IPS-15b (cell line): ENCODE measurements around the gene ELF1.
"Not testable (repeated sequence)": the region's sequence is repeated elsewhere in the genome, so short reads cannot be mapped to it uniquely, and the experiment has no call there.

Experiments
- H3K27me3 ChIP-seq: one replicate; pipeline ENCODE4 v1.6.1; 2013; ENCODE audit warnings: low read length; ENCODE audit not compliant: control insufficient read depth, insufficient read depth
- H3K36me3 ChIP-seq: one replicate; pipeline ENCODE4 v1.6.1; 2013; ENCODE audit warnings: low read length; ENCODE audit not compliant: control insufficient read depth, insufficient read depth
- H3K4me1 ChIP-seq: one replicate; pipeline ENCODE4 v1.6.1; 2013; ENCODE audit warnings: mild to moderate bottlenecking, low read length; ENCODE audit not compliant: control insufficient read depth, insufficient read depth
- H3K4me3 ChIP-seq: one replicate; pipeline ENCODE4 v1.5.1; 2013; ENCODE audit warnings: low read depth, low read length
- H3K9ac ChIP-seq: one replicate; pipeline ENCODE4 v1.6.1; 2013; ENCODE audit warnings: low read depth, mild to moderate bottlenecking, low read length
- H3K9me3 ChIP-seq: one replicate; pipeline ENCODE4 v1.6.1; 2013; ENCODE audit warnings: mild to moderate bottlenecking, low read length; ENCODE audit not compliant: control insufficient read depth, insufficient read depth

Gene ELF1

DNA sequence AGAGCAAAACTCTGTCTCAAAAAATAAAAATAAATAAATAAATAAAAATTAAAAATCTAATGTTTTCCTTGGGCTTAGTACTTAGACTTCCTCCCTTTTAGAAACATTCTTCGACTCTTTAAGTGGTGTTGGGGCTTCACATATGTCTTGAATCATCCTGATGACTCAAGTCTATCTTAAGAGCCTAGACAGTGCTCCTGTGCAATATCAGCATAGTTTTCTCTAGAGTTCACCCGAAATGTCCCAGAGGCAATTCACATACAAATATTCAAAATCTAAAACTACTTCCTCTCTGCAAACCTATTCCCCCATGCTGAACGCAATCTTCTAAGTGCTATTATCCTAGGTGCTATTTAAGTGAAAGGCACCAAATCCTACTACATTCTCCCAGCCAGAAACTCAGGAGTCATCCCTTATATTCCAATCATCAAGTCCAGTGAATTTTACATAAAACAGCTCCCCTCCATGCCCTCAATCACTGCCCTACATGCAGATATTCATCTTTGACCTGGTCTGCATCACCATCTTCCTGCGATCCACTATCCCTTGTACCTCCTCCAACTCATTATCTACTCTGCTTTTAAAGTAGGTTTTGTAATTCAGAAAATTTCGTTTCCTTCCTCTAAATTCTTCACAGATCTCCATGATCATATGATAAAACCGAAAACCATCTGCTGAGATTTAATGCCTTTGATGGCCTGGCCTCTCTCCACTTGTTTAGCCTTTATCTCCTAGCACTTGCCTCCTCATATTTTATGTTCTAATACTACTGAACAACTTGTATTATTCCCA lies 102.7 kb downstream of the ELF1 start:
- H3K9me3 ChIP-seq = no peaks in the 10 kb centered on the region
- no peaks in the 10 kb centered on the region for H3K36me3 ChIP-seq
- no peak overlapping the region for H3K4me3 ChIP-seq
- no peak overlapping the region for H3K9ac ChIP-seq
- H3K4me1 ChIP-seq = no peaks in the 10 kb centered on the region
- no peaks in the 10 kb centered on the region for H3K27me3 ChIP-seq

GRCh38 chr13:40914863-40915262 lies 104.3 kb downstream of the ELF1 start:
- H3K9me3 ChIP-seq, H3K27me3 ChIP-seq, H3K4me3 ChIP-seq, H3K9ac ChIP-seq, H3K4me1 ChIP-seq, H3K36me3 ChIP-seq: not testable (repeated sequence)

- no peak overlapping the region for H3K9ac ChIP-seq
- H3K36me3 ChIP-seq = no peaks in the 10 kb centered on the region
- H3K4me1 ChIP-seq = no peaks in the 10 kb centered on the region
- H3K4me3 ChIP-seq = no peak overlapping the region
- H3K9me3 ChIP-seq = no peaks in the 10 kb centered on the region
- no peaks in the 10 kb centered on the region for H3K27me3 ChIP-seq
These were observed 107.8 kb downstream of the ELF1 start for GRCh38 chr13:40911341-40911740.

GRCh38 chr13:40910324-40911050 lies 108.6 kb downstream of the ELF1 start:
- Histone ChIP-seq H3K36me3 (no peaks in the 10 kb centered on the region), H3K9ac (no peak overlapping the region), H3K9me3 (no peaks in the 10 kb centered on the region), H3K4me1 (no peaks in the 10 kb centered on the region), H3K4me3 (no peak overlapping the region), H3K27me3 (no peaks in the 10 kb centered on the region)

- not testable (repeated sequence) for H3K9me3 ChIP-seq, H3K27me3 ChIP-seq, H3K4me1 ChIP-seq
These were observed 109.4 kb downstream of the ELF1 start for GRCh38 chr13:40909541-40910200.

DNA sequence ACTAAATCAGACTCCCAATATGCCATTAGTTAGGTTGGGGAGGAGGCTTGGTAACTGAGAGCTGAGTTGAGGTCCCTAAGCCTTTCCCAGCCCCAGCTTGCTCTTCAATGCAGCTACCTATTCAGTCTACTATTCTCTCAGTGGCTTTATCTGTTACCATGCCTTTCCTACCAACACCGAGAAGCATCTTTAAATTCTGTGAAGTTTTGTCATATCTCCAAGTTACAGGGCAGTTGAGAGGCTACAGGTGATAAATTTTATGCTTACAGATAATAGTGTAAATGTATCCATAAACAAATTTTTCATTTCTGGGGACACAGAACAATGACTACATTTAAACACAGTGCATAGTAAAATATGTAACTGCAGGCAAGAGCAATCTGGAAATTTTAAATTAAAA lies 110.6 kb downstream of the ELF1 start:
- no peaks in the 10 kb centered on the region for H3K27me3 ChIP-seq
- no peaks in the 10 kb centered on the region for H3K36me3 ChIP-seq

More at GRCh38 chr13:40909541-40910200, 109.4 kb downstream of the ELF1 start:
- not testable (repeated sequence) for H3K4me3 ChIP-seq, H3K36me3 ChIP-seq, H3K9ac ChIP-seq

GRCh38 chr13:40901032-40901431 lies 118.1 kb downstream of the ELF1 start:
- H3K4me3 ChIP-seq, H3K9me3 ChIP-seq, H3K9ac ChIP-seq, H3K36me3 ChIP-seq, H3K27me3 ChIP-seq, H3K4me1 ChIP-seq: not testable (repeated sequence)

More for the DNA sequence above, 110.6 kb downstream of the ELF1 start:
- no peak overlapping the region for H3K4me3 ChIP-seq
- no peaks in the 10 kb centered on the region for H3K4me1 ChIP-seq
- no peaks in the 10 kb centered on the region for H3K9me3 ChIP-seq
- no peak overlapping the region for H3K9ac ChIP-seq

- not testable (repeated sequence) for H3K9ac ChIP-seq, H3K9me3 ChIP-seq, H3K4me3 ChIP-seq, H3K27me3 ChIP-seq, H3K4me1 ChIP-seq, H3K36me3 ChIP-seq
These were observed 118.5 kb downstream of the ELF1 start for GRCh38 chr13:40900568-40900967.

- H3K9me3 ChIP-seq = no peaks in the 10 kb centered on the region
- no peak overlapping the region for H3K4me3 ChIP-seq
- no peak overlapping the region for H3K9ac ChIP-seq
- no peaks in the 10 kb centered on the region for H3K27me3 ChIP-seq
- H3K4me1 ChIP-seq = no peaks in the 10 kb centered on the region
- no peaks in the 10 kb centered on the region for H3K36me3 ChIP-seq
These were observed 122.1 kb downstream of the ELF1 start for GRCh38 chr13:40897053-40897452.

DNA sequence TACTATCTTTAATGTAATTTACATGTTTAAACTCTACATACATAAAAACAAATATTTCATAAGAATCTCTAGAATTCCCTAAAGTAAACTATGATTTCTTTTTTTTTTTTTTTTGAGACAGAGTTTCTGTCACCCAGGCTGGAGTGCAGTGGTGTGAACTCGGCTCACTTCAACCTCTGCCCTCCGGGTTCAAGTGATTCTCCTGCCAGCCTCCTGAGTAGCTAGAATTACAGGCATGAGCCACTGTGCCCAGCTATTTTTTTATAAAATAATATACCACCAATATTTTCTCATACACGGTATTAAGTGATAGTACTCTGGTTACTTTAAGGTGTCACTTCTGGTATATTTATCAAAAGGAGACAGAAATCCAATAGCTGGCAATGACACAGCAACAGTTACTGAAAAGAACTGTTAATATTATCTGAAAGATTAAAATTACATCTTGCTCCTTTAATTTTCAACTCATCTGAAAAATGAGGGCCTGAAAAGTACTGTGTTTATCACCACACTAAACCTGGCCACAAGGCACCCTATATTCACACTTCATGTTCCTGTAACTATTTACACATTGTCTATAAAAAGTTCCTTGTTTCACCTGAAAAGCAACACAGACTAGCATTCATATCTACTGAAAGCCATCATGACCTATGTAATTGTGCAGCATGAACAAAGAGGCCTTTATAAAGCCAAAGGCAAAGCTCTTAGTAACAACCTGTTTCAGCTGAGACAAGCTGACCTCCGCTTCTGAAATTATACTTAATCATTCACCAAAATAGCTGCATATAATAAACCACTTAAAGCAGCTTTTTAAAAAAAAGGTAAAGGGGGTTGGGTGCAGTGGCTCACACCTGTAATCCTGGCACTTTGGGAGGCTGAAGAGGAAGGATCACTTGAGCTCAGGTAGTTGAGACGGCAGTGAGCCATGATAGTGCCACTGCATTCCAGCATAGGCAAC lies 123.6 kb downstream of the ELF1 start:
- no peaks in the 10 kb centered on the region for H3K9me3 ChIP-seq
- H3K4me1 ChIP-seq = no peaks in the 10 kb centered on the region
- H3K9ac ChIP-seq = no peak overlapping the region
- H3K4me3 ChIP-seq = no peak overlapping the region
- H3K36me3 ChIP-seq = no peaks in the 10 kb centered on the region
- no peaks in the 10 kb centered on the region for H3K27me3 ChIP-seq

DNA sequence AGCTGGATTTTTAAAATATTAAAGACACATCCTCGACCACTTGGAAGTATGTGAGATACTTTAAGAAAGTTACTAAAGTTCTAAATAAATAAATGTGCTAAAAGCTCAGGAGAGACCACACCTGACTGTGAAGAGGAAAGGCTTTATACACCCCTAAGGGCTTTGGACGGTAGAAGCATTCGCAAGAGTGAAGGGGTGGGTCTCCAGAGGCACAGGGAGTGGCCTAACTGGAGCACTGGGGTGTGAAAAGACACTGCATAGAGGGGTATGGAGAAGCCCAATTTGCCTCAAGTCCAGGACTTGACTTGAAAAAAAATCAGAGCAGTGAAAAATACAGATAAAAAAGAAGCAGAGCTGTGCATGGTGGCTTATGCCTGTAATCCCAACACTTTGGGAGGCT lies 125.5 kb downstream of the ELF1 start:
- H3K4me3 ChIP-seq, H3K9me3 ChIP-seq, H3K27me3 ChIP-seq, H3K4me1 ChIP-seq, H3K9ac ChIP-seq, H3K36me3 ChIP-seq: not testable (repeated sequence)
